Kidney (tissue), 14 donors: ENCODE measurements around the gene ATOSB. TPM values are rescaled to one million over a fixed set of nuclear protein-coding genes. Genes with fewer than 3 reads are reported as not detected.

Source experiments
- DNase-seq, 5 donors: peaks; one replicate each; pipeline ENCODE4 v3.0.0-alpha.2; 2013 to 2020
- FAIRE-seq: peaks from 2 replicates; lab custom pipeline; 2012; peaks lifted over from hg19 to GRCh38; lab: Jason Lieb, UNC
- H3K27ac ChIP-seq, 2 donors: one replicate each; pipeline ENCODE4 v1.7.0; 2013; ENCODE audit warnings: low read depth in 2 of 2, low read length in 2 of 2, inconsistent platforms in 1 of 2
- H3K27me3 ChIP-seq: one replicate; pipeline ENCODE4 v1.7.1; 2013; ENCODE audit warnings: low read length, inconsistent platforms; ENCODE audit not compliant: control insufficient read depth, insufficient read depth
- H3K36me3 ChIP-seq, 3 donors: one replicate each; pipeline versions ENCODE4 v1.7.0 to v1.7.1; 2013; ENCODE audit warnings: low read length in 3 of 3, control low read depth in 1 of 3, inconsistent platforms in 1 of 3; ENCODE audit not compliant: insufficient read depth in 3 of 3, control insufficient read depth in 2 of 3
- H3K4me1 ChIP-seq, 3 donors: one replicate each; pipeline versions ENCODE4 v1.7.0 to v1.7.1; 2013; ENCODE audit warnings: low read length in 3 of 3, inconsistent platforms in 1 of 3, low read depth in 1 of 3; ENCODE audit not compliant: control insufficient read depth in 2 of 3, insufficient read depth in 2 of 3
- H3K4me3 ChIP-seq, 3 donors: one replicate each; pipeline versions ENCODE4 v1.7.0 to v1.8.1; 2013; ENCODE audit warnings: low read length in 3 of 3, control low read depth in 1 of 3, inconsistent platforms in 1 of 3
- H3K9ac ChIP-seq, 3 donors: one replicate each; pipeline versions ENCODE4 v1.7.0 to v1.7.1; 2013; ENCODE audit warnings: low read length in 3 of 3, control low read depth in 1 of 3, inconsistent platforms in 1 of 3
- H3K9me3 ChIP-seq, 3 donors: one replicate each; pipeline versions ENCODE4 v1.7.0 to v1.7.1; 2013; ENCODE audit warnings: low read length in 3 of 3, control low read depth in 1 of 3, inconsistent platforms in 1 of 3; ENCODE audit not compliant: control insufficient read depth in 2 of 3, insufficient read depth in 1 of 3
- CTCF ChIP-seq: IDR thresholded peaks from 3 replicates; pipeline ENCODE4 v1.5.1; 2012; ENCODE audit warnings: mild to moderate bottlenecking, moderate library complexity, borderline replicate concordance; ENCODE audit not compliant: insufficient read depth; ENCODE audit errors: extremely low read depth
- intact Hi-C: fragments of 100-400 bp; cut with DNase I; formaldehyde crosslinking; loops from one replicate; pipeline ENCODE4 v1.11.1; 2022
- polyA plus RNA-seq: library from polyadenylated mRNA; stranded (reverse); fragments of 350-450 nt; fragmentation: Illumina TruSeq; extraction: RNeasy Lipid Tissue Mini Kit (QIAGEN cat#74804); gene quantifications from one replicate; pipeline ENCODE4 v1.2.3, GENCODE V29; 2014; ENCODE audit warnings: low read depth, low replicate concordance; ENCODE audit not compliant: insufficient read depth
- total RNA-seq: library from RNA; stranded (reverse); fragmentation: NEBNext Ultra II Directional; extraction: Animal tissue kit (Norgen Biotek cat#: 25700); gene quantifications from one replicate; pipeline ENCODE4 v1.2.1, GENCODE V29; 2021
- donor health status: control.
- donor health status: control.
- donor health status: control.
- donor health status: control.
- donor health status: control.
- donor health status: DM: yes; HTN: yes; CAD: no.
- donor health status: Normal renal cell carcinoma (clear cell type).

The ATOSB gene
- total and polyA plus RNA-seq, 2 donors from 2014 or later, result 18.6 to 19.5 TPM

GRCh38 chr9:35057271-35057620 lies 58.4 kb downstream of the ATOSB start:
- FAIRE-seq (no peak), DNase-seq (no peak)
- Histone ChIP-seq H3K27me3 (no peaks in the 10 kb centered on the region), H3K27ac (no peak overlapping the region), H3K36me3 (peaks cover 25 to 67% (median 59%) of the 10 kb centered on the region in 3 donors), H3K9ac (no peak overlapping the region), H3K9me3 (no peaks in the 10 kb centered on the region), H3K4me3 (no peak overlapping the region), H3K4me1 (no peaks in the 10 kb centered on the region)
- no peak for TF ChIP-seq CTCF
- intact Hi-C loops, result no loop called here

GRCh38 chr9:35056571-35057270 lies 58.9 kb downstream of the ATOSB start:
- intact Hi-C loops, result no loop called here
- FAIRE-seq (no peak), DNase-seq (no peak)
- no peak for TF ChIP-seq CTCF
- Histone ChIP-seq H3K9me3 (no peaks in the 10 kb centered on the region), H3K4me3 (no peak overlapping the region), H3K9ac (no peak overlapping the region), H3K27ac (no peak overlapping the region), H3K4me1 (no peaks in the 10 kb centered on the region), H3K27me3 (no peaks in the 10 kb centered on the region), H3K36me3 (peaks cover 21 to 62% (median 54%) of the 10 kb centered on the region in 3 donors)

GRCh38 chr9:35054871-35055644 lies 60.6 kb downstream of the ATOSB start:
- Histone ChIP-seq H3K36me3 (peaks cover 13 to 45% (median 38%) of the 10 kb centered on the region in 3 donors), H3K27me3 (no peaks in the 10 kb centered on the region), H3K27ac (no peak overlapping the region), H3K4me1 (no peaks in the 10 kb centered on the region), H3K9ac (no peak overlapping the region), H3K4me3 (no peak overlapping the region), H3K9me3 (no peaks in the 10 kb centered on the region)
- TF ChIP-seq CTCF, result no peak
- DNase-seq, result no peak
- no peak for FAIRE-seq
- intact Hi-C loops, result no loop called here
